Activated CD4-positive, alpha-beta T cell treated with anti-CD3 and anti-CD28 coated beads, Interleukin-2, amount 50 U/mL, for 4 hours (primary cell): ENCODE data around the gene VNN1.

Source experiments
- DNase-seq, 2 experiments: peaks; one replicate each; pipeline ENCODE4 v3.0.0-alpha.2; 2020

Gene VNN1

GRCh38 chr6:132713352-132714134 is at the start of gene VNN1:
Gene VNN1, minus strand, starts transcription at chr6:132714055. Its CDS starts 20 bp downstream, at chr6:132714035.
- DNase-seq = no peak

DNA sequence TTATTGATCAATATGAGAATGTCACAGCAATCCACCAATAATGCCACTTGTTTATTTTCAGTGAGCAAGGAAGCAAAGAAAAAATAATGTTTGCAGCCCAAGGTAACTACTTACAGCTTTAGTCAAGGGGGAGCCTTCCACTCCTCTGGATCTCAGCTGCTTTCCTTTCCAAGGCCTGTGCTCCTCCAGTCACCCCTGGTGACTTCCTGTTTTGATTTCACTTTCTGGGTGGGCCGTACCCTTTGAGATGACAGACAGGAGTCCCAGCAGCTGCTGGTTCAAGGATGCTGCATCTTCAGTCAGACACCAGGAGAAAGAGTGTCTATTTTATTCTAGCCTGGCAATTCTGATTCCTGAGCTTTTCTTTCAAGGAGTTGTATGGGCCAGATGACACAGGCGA is 49.4 kb upstream of the VNN1 start:
- peak; percentile 7 to 9 for DNase-seq

- no peak for DNase-seq
These were observed 46.4 kb upstream of the VNN1 start for GRCh38 chr6:132760256-132760655.

DNA sequence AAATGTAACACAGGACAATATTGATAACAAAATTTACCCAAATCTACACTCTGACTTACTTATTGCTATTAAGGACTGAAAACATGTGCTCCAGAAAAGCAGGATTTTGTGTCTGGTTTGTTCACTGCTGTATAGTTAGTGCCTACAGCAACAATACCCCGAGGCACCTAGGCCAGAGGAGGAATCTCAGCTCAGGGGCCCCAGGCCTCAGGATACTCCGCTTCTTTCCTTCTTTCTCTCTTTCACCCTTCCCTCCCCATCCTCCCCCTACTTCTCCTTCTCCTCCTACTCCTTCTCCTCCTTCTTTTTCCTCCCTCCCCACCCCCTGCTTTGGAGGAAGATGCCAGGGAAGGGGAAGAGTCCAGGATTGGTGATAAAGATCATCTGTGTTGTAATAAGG is 44.8 kb upstream of the VNN1 start:
- DNase-seq = no peak

DNA sequence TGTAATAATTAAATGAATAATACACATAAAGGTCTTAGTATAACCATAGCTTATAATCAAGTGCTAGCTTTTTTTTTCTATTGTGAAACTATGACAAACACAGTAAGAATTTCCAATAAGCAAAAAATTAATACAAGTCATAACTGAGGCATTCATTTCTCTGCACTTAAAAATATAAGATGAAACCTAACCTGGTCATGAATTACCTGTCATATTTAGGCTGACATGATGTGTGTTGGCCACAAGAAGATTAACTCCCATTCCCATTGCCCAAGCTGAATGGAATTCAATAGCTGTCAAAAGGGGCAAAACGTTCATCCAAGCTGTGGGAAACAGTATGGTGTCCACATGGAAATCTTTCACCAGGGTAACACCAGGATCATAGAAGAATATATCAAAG is 38.4 kb upstream of the VNN1 start:
- DNase-seq = no peak

GRCh38 chr6:132751828-132752227 is 38.0 kb upstream of the VNN1 start:
- DNase-seq = no peak

DNA sequence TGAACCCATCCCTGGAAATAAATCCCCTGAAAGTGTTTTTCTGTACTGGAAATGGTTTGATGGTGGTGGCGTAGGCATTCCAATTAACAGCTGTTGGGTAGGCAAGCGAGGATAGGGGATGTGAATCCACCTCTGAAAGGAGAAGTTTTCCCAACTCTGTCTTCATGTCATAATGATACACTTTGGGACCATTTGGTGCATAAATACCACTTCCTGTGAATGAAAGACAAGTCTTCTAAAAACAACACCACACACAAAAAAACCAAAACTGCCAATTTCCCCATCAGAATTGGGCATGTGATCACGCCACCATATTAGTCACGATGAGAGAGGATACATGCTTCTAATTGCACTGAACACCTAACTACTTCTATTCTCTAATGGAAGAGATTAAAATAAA is 37.5 kb upstream of the VNN1 start:
- DNase-seq = no peak

- no peak for DNase-seq
These were observed 36.8 kb upstream of the VNN1 start for GRCh38 chr6:132750455-132751248.

GRCh38 chr6:132749111-132749510 is 35.3 kb upstream of the VNN1 start:
- DNase-seq = no peak

DNA sequence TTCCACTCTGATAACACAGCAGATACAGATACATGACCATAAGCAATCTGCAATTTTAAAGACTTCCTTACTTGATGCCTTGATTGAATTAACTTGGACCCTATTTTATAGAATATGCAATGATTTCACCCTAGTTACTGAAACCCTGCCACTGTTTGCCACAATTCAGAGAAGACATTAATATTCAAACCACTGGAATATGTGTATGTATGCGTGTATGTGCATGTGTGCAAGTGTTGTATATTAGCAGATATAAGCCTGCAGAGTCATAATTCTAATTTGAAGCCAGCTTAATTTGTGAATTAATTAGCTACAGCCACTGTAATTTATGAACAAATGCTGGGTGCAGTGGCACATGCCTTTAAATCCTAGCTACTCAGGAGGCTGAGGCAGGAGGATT is 34.6 kb upstream of the VNN1 start:
- no peak for DNase-seq

DNA sequence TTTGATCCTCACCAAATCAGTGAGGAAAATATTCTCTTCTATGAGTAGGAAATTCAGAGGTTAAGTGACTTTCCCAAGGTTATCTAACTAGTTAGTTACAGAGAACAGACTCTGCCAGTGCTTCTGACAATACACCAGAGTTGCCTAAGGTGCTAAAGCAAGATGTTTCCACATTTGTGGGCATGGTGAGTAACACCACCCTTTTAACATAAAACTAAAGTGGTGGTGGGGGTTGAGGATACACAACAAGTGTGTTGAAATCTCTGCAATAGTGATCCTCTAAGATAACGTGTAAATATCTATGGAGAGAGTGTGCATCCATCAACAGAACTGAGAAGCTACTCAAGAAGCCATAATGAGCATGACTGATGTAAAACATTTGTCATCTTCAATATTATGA is 32.2 kb upstream of the VNN1 start:
- DNase-seq = no peak

DNA sequence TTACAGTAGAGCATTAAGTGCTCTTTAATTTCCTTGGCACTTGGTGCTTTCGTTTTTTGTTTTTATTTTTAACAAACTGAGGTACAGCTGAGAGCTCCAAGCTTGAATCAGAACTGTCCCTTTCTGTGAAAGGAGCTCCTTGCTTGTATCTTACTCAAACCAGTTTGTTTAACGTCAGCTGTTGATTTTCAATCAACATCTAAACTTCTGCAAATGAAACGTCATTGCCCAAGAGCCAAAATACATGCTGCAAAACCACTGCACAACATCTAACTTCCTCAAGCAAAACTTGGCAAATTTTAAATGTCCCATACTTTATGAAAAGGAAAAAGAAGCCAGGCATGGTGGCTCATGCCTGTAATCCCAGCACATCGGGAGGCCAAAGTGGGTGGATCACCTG is 28.6 kb upstream of the VNN1 start:
- DNase-seq = no peak

GRCh38 chr6:132741281-132741680 is 27.4 kb upstream of the VNN1 start:
- DNase-seq = no peak

- DNase-seq = no peak
These were observed 22.4 kb upstream of the VNN1 start for GRCh38 chr6:132736239-132736638.

DNA sequence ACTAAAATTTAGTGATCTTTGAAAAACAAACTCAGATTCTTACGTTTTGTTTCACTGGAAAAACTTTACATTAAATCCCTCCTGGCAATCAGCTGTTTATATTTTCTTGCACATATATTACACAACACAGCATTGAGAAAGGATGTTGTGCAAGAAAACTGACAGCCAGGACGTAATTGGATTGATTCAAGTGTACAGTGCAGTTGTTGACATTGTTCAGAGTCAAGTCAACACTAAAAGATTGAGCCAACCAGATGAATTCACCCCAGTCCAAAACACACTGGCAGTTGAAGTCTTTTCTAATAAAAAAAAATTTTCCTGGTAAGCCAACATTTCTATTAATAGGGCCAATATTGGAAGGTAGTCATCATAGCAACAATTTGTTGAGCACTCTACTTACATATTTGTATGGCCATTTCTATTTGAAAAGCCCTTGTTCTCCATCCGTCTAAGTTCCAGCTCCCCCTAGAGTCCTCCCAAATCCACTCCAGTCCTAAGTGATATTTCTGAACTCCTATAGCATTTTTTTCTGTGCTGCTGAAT is 20.9 kb upstream of the VNN1 start:
- DNase-seq = no peak

GRCh38 chr6:132733814-132734213 is 20.0 kb upstream of the VNN1 start:
- no peak for DNase-seq

GRCh38 chr6:132733283-132733682 is 19.4 kb upstream of the VNN1 start:
- no peak for DNase-seq

DNA sequence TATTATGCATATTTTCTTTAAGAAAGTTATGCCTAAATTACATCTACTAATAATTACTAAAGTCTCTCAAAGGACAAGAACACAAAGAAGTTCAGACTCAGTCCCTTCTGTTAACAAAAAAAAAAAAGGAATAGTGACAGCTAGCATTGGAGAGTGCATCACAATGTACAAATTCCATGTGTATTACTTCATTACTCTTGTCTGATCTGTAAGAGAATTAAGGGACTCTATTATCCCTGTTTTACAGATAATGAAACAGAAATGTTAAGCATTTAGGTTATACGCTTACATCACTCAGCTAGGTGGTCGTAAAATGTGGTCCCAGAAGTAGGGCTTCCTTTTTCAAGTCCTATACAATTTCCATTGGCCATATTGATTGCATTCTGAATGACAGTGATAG is 17.2 kb upstream of the VNN1 start:
- no peak for DNase-seq

DNA sequence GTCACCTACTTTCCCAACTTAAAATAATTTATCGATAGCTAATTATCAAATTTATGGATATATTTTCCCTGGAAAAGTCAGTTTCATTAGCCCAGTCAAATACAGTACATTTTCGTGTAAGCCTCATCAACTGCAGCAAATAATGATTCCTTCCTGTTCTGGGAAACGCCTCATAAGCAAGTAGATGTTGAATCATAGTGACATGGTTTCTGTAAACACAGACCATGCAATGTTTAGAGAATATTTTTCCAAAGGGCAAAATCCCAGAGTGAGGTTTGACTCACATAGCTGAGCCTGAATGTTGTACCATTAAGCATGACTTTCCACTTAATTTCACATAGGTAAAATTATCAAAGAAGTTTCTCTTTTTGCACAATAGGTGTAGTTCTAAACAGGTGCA is 16.7 kb upstream of the VNN1 start:
- DNase-seq = no peak

- no peak for DNase-seq
These were observed 14.8 kb upstream of the VNN1 start for GRCh38 chr6:132728616-132729015.

DNA sequence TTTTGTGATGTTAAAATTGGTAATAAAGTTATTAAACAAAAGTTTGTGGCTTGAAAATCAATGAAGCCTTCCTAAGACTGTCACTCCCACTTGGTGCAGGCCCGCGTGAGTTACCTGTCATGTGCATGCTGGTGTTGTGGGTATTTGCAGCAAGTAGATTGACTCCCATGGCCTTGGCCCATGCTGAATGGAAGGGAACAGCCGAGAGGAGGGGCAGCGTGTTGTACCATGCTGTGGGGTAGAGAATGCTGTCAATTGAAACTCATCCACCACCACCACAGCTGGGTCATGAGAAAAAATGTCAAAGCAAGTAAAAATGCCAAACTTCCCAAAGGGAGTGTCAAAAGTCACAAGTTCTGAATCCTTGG is 12.7 kb upstream of the VNN1 start:
- no peak for DNase-seq

DNA sequence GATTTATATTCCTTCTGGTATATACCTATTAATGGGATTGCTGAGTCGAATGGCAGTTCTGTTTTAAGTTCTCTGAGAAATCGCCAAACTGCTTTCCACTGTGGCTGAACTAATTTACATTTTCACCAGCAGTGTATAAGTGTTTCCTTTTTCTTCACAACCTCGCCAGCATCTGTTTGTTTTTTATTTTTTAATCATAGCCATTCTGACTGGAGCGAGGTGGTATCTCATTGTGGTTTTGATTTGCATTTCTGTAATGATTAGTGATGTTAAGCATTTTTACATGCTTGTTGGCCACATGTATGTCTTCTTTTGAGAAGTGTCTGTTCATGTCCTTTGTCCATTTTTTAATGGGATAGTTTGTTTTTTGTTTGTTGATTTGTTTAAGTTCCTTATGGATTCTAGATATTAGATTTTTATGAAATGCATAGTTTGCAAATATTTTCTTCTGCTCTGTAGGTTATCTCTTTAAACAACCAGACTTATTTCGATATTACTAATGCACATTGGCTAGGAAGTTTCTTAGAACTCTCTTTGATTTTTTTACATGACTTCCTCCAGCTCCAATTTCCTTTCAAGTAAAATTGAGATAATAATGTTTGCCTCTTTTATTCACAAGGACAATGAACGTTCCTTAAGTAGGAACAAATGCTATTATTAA is 12.2 kb upstream of the VNN1 start:
- DNase-seq = no peak

DNA sequence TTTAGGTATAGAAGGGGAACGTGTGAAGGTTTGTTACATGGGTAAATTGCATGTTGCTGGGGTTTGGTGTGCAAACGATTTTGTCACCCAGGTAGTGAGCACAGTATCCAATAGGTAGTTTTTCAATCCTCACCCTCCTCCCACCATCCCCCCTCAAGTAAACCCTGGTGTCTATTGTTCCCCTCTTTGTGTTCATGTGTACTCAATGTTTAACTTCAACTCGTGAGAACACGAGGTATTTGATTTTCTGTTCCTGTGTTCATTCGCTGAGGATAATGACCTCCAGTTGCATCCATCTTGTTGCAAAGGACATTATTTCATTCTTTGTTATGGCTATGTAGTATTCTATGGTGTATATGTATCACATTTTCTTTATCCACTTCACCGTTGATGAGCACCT is 11.6 kb upstream of the VNN1 start:
- DNase-seq = no peak
